Transverse colon (tissue), 3 donors: Measurements from ENCODE around the gene CDC25B.

Experiments
- CTCF ChIP-seq, 5 experiments: fragments of 200-600 bp in 3 of 5; fragments of 450-650 bp in 2 of 5; sonication (generic) in 3 of 5; IDR thresholded peaks; 1 replicate in 2 of 5; 2 replicates in 3 of 5; pipeline ENCODE4 v1.5.1; 2016 to 2017; ENCODE audit warnings: antibody characterized with exemption in 5 of 5, inconsistent platforms in 3 of 5, mild to moderate bottlenecking in 2 of 5, moderate library complexity in 1 of 5
- POLR2A ChIP-seq: fragments of 450-650 bp; IDR thresholded peaks from one replicate; pipeline ENCODE4 v1.6.1; 2016; ENCODE audit warnings: antibody characterized with exemption, mild to moderate bottlenecking, moderate library complexity

- no peak for TF ChIP-seq POLR2A
- TF ChIP-seq CTCF (IDR thresholded peaks at IDR 0.05), result no peak
Measured at GRCh38 chr20:3801846-3802245, 5.7 kb downstream of the CDC25B start.
